HG03521 (cell line): Measurements from ENCODE around the gene GRIA1.

Experiments used
- ATAC-seq: cut with Tn5 transposase; IDR thresholded peaks from one replicate; pipeline ENCODE4 v1.9.1; 2021; ENCODE audit warnings: mild to moderate bottlenecking, moderate library complexity; ENCODE audit not compliant: unreplicated experiment

The GRIA1 gene

GRCh38 chr5:153767221-153768188 is 277.0 kb downstream of the GRIA1 start:
- ATAC-seq: no peak

DNA sequence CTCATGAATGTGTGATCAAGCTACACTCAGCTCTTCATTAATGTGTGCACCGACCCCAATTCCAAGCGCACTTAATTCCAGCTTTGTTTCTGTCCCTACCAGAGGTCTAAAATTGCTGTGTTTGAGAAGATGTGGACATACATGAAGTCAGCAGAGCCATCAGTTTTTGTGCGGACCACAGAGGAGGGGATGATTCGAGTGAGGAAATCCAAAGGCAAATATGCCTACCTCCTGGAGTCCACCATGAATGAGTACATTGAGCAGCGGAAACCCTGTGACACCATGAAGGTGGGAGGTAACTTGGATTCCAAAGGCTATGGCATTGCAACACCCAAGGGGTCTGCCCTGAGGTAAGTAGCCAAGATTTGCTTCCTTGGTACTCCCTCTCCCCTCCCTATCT is 279.6 kb downstream of the GRIA1 start:
- ATAC-seq: no peak

DNA sequence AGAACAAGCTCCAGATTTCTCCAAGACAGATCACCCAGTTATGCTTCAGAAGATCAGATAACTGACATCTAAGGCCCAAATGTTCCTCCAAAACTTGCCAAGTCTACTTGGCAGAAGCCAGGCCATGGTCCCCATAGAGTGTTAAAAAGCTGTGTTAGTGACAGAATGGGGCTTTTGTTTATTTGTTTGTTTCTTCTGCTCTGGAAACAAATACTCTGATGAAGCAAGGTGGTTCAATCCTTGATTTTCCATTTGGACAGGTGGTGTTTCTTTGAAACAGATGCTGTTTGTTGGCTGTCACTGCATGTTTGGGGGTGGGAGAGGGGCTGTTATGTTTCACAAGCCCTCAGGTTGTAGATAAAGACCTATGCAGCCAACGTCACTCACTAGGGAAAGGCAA is 284.2 kb downstream of the GRIA1 start:
- ATAC-seq: no peak

- ATAC-seq: no peak
Measured at GRCh38 chr5:153775923-153776322, 285.5 kb downstream of the GRIA1 start.

DNA sequence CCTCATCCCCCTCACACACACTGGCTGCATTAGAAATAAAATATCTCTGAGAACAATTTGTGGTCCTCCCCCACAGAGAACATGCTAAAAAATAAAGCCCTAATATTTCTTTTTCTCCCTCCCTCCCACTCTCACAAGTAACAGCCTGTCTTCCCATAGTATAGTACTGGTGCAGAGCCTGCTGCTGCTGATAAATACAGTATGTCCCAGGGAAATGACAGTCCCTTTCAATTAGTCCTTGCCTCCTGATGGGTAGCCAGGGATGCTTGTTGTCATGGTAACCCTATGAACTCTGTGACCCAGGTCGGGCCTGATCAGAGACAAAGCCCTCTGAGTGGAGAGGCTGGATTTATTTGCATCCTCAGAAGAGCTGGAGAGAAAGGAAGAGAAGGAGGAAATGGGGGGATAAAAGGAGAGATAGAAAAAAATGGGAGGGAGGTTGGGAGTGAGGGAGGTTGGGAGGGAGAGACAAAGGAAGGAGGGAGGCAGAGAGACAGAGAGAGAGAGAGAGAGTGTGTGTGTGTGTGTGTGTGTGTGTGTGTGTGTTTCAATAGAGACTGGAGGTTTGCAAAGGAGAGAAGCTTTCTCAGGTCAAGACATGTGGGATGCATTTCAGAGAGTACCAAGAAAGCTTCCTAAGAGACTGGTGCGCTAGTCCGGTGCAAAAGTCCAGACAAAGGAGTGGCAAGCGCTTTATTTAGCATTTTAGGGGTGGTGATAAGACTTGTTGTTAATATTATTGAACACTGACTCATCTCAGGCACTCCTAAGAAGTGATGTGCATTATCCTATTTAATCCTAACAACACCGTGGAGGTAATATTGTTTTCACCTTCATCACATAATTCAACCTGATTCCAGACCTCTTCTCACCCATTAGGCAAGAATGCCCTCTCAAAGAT is 287.5 kb downstream of the GRIA1 start:
- no peak for ATAC-seq

DNA sequence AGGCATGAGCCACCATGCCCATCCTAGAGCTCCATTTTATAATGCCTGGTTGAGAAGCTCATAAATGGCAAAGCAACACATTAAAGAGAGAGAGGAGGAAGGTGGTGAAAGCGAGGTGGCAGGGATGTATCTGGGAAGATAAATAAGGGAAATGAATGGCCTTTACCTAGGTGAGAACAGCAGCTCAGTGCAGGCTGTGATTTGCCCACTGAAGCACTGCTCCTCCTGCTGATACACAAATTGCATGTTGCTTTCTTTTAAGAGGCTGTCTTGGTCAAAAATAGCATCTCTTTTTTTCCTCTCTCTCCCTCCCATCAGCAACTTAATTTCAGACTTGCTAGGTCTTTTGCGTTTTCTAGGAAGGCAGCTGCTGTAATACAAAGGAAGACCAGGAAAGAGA is 289.4 kb downstream of the GRIA1 start:
- ATAC-seq: no peak

DNA sequence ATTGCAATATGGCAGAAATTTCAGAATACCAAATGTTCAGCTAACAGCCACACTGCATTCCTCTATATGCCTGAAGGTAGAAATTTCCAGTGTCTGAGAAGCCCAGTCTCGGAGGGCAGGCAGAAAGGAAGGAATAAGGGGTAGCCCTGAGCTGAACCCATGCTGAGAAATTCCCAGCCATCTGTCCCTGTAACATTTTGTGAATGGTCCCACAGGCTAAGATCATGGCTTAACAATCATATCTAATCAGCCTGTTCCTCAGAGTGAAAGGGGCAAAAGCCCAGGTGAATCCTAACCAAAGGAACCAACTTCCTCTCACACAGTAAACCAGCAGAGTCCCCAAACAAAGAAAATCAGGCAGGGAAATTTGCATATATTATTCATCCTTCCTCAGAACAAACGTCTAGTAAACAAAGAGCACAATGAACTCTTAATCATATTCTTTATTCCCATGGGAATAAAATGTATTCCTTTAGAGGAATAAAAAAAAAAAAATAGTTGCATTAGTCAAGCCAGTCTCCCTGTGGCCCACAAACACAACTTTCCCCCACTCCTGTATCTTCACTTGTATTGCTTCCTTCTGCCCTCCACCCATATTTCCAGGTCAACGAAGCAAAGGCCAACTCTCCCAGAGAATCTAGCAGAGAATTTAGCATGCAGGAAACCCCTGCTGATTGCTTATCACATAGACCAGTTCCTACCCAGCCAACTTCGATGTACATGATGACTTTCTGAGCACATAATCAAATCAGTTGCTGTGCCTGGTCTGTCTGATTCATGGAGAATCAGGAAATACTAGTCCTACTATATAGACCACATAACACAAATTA is 290.6 kb downstream of the GRIA1 start:
- ATAC-seq: no peak

GRCh38 chr5:153782589-153783361 is 292.3 kb downstream of the GRIA1 start:
- ATAC-seq: no peak

DNA sequence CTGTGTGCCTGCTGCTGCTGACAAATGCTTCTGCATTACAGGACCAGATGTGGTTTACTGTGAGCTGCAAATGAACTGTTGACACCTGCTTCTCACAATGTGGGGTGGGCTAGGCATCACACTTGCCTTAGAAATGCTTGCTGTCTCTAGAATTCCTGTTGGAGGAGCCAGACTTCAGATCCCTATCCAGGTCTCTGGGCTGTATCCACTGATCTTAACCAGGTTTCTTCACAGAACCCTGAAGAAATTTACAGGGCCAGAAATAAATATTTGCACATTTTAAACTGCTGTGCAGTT is 292.8 kb downstream of the GRIA1 start:
- ATAC-seq: no peak

DNA sequence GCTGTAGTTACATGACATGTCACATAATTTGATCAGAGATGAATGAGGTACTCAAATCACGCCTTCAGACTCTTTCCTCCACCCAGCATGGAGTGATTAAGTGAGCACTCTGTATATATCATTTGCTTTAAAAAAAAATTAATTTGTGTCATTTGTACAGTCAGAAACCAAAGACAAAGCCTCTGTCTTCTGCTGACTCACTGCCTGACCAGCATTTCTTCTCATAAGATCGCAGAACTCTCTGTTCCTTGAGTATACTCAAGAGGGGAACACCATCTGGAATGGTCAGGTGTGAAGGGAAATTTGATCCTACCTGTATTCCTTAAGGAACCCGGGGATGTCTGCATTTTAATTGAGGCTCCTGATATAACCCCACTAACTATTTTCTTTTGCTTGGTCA is 293.8 kb downstream of the GRIA1 start:
- no peak for ATAC-seq

DNA sequence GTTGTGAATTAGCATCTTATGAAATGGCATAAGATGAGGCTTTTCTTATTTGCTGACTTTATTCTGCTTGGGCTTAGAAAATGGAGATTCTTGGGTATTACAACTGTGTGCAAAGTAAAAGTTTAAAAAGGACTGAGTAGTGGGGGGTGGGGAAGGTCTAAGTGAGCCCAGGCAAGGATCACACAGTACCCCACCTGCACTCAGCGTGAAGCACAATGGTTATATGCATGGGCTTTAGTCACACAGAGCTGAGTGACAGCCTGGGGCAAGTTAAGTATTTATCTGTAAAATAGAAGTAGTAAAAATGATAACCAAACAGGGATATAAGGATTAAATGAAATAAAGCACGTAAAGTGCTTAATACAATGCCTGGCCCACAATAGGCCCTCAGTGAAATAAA is 300.9 kb downstream of the GRIA1 start:
- no peak for ATAC-seq

DNA sequence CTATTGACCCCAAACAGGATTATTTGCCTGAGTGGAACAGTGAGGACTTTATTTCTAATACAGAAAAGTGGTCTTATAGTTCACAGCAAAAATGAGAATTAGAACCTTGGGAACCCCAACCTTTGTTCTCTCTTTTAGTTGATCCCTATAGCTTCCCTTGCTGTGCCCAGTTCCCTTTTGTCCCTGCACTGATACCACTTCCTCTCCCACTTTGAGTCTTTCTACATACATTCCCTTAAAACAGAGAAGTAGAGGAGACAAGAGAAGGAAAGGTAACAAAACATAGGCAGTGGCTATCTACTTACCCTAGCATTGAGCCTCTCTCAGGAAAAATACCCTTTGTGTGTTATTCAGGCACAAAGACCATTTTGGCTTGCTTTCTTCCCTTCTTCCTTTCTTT is 301.8 kb downstream of the GRIA1 start:
- ATAC-seq: no peak

GRCh38 chr5:153793699-153794098 is 303.2 kb downstream of the GRIA1 start:
- no peak for ATAC-seq

- no peak for ATAC-seq
Measured at GRCh38 chr5:153794327-153794726, 303.9 kb downstream of the GRIA1 start.

DNA sequence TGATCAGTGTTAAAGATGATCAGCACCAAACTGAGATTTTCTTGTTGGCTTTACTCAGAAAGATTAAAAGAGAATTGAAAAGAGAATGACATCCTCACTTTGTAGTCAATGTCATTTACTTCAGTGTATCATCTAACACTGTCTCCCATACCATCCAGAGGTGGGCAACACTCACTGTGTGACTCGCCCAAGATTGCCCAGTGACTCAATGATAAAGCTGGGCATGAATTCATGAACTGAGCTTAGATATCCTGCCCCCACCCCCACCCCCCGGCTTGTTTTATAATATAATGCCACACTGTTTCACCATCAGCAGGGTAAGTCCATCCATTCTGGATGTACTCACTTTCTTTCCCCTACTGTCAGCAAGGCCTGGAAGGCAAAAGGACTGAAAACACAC is 306.1 kb downstream of the GRIA1 start:
- no peak for ATAC-seq

- peak; percentile 69 for ATAC-seq
Measured at GRCh38 chr5:153797484-153797883, 307.0 kb downstream of the GRIA1 start.

DNA sequence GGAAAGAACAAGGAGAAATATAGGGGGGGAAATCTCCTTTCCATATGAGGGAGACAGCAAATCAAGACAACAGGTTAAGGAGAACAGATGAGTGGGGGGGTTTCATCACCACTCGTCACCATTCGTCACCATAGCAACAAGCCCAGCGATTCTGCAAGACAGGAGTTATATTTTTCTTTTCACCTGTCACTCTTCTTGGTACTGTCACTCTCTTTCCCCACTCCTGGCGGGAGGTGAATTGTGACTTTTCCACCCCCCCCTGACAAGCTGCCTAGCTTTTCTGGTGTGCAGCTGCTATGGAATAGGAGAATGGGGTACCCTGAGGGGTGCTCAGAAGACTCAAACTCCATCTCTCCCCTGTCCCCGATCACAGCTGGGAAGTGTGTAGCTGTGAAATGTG is 308.4 kb downstream of the GRIA1 start:
- no peak for ATAC-seq

DNA sequence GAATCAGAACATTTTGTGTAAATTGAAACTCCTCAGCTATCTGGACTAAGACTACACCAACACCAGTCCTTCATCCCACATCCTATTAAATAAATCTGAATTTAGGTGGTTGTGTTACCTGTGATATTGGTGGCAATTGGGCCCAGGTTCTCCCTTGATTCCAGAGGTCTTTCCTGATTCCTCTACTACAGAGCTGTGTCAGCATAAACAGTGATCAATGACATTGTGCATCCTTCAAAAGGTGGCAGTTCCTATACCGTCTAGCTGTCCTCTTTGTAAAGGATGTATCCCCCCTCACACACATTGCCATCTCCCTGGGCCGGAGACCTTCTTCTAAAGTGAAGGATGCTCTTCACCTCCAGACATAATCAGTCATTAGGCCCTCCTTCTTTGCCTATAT is 309.0 kb downstream of the GRIA1 start:
- no peak for ATAC-seq

DNA sequence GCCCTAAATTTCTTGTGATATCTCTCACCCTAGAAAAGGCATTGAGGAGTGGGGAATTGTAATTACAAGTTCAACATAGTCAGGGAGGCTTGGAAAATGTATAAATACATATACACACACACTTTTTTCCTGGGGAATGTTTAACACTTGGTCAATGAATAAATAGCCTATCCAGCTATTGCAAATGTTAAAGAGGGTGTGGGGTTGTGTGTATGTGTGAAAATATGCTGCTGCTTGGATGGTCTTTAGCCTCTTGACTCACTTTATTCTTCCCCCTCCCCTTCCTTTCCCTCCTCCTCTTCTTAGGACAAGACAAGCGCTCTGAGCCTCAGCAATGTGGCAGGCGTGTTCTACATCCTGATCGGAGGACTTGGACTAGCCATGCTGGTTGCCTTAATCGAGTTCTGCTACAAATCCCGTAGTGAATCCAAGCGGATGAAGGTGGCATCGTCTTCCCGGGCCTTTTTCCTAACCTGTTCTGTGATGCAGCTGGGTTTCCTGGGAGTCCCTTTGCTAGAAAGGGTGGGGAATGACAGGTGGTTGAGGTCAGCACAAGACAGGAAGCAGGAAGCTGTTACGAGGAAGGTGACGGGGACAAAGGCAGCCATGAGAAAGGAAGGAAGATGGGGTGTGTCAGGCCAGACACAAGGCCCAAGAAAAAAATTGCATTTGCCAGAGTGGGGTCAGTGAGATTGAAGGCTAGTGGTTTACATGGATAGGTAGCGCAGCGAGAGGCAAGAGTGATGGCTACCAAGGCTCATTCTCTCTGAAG is 311.8 kb downstream of the GRIA1 start:
- no peak for ATAC-seq

GRCh38 chr5:153807801-153808200 is 317.3 kb downstream of the GRIA1 start:
- ATAC-seq: no peak
